ENCODE measurements around the gene NOTCH2NLA. TPM values are rescaled to one million over a fixed set of nuclear protein-coding genes. Genes with fewer than 3 reads are reported as not detected.

The NOTCH2NLA gene
- 24.5 to 33.4 TPM (median 31.7 TPM) in 5 replicates for total RNA-seq (2022; extraction: Qiagen RNA extraction)

GRCh38 chr1:146228710-146229477 is at the start of gene NOTCH2NLA:
Gene NOTCH2NLA (minus strand): TSS chr1:146229021. CDS start chr1:146189337, 39,684 bp downstream.

GRCh38 chr1:146144465-146144864 is 84.4 kb downstream of the NOTCH2NLA start, which contains the start of gene NBPF10:
Gene NBPF10 (minus strand): TSS chr1:146144804. CDS start chr1:146144769, 35 bp downstream.

Other genes starting within 250 kb of the NOTCH2NLA start
- 0.24 to 0.89 TPM (median 0.64 TPM) in 5 replicates for gene TXNIP, start 232.4 kb downstream of the NOTCH2NLA start, total RNA-seq (2022; extraction: Qiagen RNA extraction)
- gene HJV, start 207.3 kb downstream of the NOTCH2NLA start, total RNA-seq (2022; extraction: Qiagen RNA extraction) = not detected in 5 replicates
- gene NBPF10, start 84.2 kb downstream of the NOTCH2NLA start, total RNA-seq (2022; extraction: Qiagen RNA extraction) = 0.92 to 1.3 TPM (median 1.2 TPM) in 5 replicates

All from A549 treated with AZD2906 at 1 μM for 4 hours (cell line).